Measurements from ENCODE around the gene RTL10. TPM values are rescaled to one million over a fixed set of nuclear protein-coding genes. Genes with fewer than 3 reads are reported as not detected.

RTL10 gene
- total and polyA plus RNA-seq, 2 of the 13 experiments (the other 11 are each of a cell fraction or from before 2014, with no cell fraction given): 14.1 to 15.8 TPM

- TF ChIP-seq ZNF747 (CRISPR knock-in tag; IDR thresholded peaks at IDR 0.05; ENCODE audit: borderline replicate concordance): peak; percentile 6; the same call in 1 of the 2 replicates
- TF ChIP-seq PHF8 (CRISPR knock-in tag; IDR thresholded peaks at IDR 0.05): peak; percentile 85
- no peak for TF ChIP-seq THRA (CRISPR knock-in tag; IDR thresholded peaks at IDR 0.05; ENCODE audit: borderline replicate concordance)
- no peak for TF ChIP-seq BCL6 (CRISPR knock-in tag; IDR thresholded peaks at IDR 0.05)
- no peak for TF ChIP-seq MXI1 (IDR thresholded peaks at IDR 0.05; ENCODE audit: borderline replicate concordance, low read depth, low read length)
- TF ChIP-seq RARG (CRISPR knock-in tag; IDR thresholded peaks at IDR 0.05; ENCODE audit: low read depth): 0 out of 2 replicates have a peak, but pooled peaks have one; percentile 39
- no peak for TF ChIP-seq ZNF207 (IDR thresholded peaks at IDR 0.05; ENCODE audit: borderline replicate concordance)
- TF ChIP-seq ZBTB8A (CRISPR knock-in tag; IDR thresholded peaks at IDR 0.05; ENCODE audit: borderline replicate concordance, low read depth): peak; percentile 18; the same call in 1 of the 2 replicates
- no peak for TF ChIP-seq TBL1XR1 (IDR thresholded peaks at IDR 0.05; ENCODE audit: borderline replicate concordance, low read length, partially characterized antibody)
- no peak for TF ChIP-seq ZNF562 (CRISPR knock-in tag; IDR thresholded peaks at IDR 0.05; ENCODE audit: borderline replicate concordance)
- 0 out of 2 replicates have a peak, but pooled peaks have one; percentile 48 for TF ChIP-seq ZNF251 (CRISPR knock-in tag; IDR thresholded peaks at IDR 0.05)
- no peak for TF ChIP-seq WIZ (CRISPR knock-in tag; IDR thresholded peaks at IDR 0.05)
- no peak for TF ChIP-seq ZEB1 (IDR thresholded peaks at IDR 0.05; ENCODE audit: insufficient replicate concordance, low read depth)
- 0 out of 2 replicates have a peak, but pooled peaks have one; percentile 3 for TF ChIP-seq ZSCAN12 (CRISPR knock-in tag; IDR thresholded peaks at IDR 0.05)
- 0 out of 2 replicates have a peak, but pooled peaks have one; percentile 55 for TF ChIP-seq ZNF224 (CRISPR knock-in tag; IDR thresholded peaks at IDR 0.05)
- peak; percentile 49; the same call in 1 of the 2 replicates for TF ChIP-seq NR0B2 (CRISPR knock-in tag; IDR thresholded peaks at IDR 0.05)
- TF ChIP-seq HINFP (CRISPR knock-in tag; IDR thresholded peaks at IDR 0.05; ENCODE audit: low read depth): peak; percentile 19; the same call in 1 of the 2 replicates
Observed at GRCh38 chr22:19853879-19854777, 546 bp downstream of the RTL10 start (continued).

All from HepG2 (cell line).